Subcutaneous adipose tissue (tissue), 4 donors: ENCODE measurements around the gene ADAM11. TPM values are rescaled to one million over a fixed set of nuclear protein-coding genes. Genes with fewer than 3 reads are reported as not detected.

Experiments used
- total RNA-seq, 4 donors: library from RNA; depleted of rRNA; stranded (reverse); fragments of >200 nt; gene quantifications; one replicate each; pipeline ENCODE4 v1.1.0, GENCODE V29; 2016
- TF ChIP-seq, protein P1 (sequence below): fragments of 450-650 bp; IDR thresholded peaks from one replicate; pipeline ENCODE4 v1.5.1; 2016; ENCODE audit warnings: low read depth, mild to moderate bottlenecking, control low read depth, antibody characterized with exemption, moderate library complexity

The ADAM11 gene
- total RNA-seq, 4 donors from 2014 or later: 0.17 to 0.88 (median 0.57) TPM; not detected in 1

DNA sequence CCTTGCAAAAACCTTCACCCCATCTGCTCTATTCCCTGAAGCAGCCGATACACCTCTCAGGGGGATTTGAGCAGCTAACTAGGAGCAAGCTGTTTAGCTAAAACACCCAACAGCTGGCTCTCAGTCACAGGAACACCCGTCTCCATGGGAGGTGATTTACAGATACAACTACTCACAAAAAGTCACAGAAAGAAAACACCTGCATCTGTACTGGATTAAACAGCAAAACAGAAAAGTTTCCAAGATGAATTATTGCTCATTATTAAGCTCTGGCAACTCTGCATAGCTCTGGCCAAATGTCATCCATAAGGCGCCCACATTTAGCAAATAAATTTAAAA, 49.0 kb downstream of the ADAM11 start:
- TF ChIP-seq, protein P1, sequence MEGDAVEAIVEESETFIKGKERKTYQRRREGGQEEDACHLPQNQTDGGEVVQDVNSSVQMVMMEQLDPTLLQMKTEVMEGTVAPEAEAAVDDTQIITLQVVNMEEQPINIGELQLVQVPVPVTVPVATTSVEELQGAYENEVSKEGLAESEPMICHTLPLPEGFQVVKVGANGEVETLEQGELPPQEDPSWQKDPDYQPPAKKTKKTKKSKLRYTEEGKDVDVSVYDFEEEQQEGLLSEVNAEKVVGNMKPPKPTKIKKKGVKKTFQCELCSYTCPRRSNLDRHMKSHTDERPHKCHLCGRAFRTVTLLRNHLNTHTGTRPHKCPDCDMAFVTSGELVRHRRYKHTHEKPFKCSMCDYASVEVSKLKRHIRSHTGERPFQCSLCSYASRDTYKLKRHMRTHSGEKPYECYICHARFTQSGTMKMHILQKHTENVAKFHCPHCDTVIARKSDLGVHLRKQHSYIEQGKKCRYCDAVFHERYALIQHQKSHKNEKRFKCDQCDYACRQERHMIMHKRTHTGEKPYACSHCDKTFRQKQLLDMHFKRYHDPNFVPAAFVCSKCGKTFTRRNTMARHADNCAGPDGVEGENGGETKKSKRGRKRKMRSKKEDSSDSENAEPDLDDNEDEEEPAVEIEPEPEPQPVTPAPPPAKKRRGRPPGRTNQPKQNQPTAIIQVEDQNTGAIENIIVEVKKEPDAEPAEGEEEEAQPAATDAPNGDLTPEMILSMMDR: no peak

GRCh38 chr17:44808156-44808555, 49.4 kb downstream of the ADAM11 start:
- TF ChIP-seq, protein P1: no peak

DNA sequence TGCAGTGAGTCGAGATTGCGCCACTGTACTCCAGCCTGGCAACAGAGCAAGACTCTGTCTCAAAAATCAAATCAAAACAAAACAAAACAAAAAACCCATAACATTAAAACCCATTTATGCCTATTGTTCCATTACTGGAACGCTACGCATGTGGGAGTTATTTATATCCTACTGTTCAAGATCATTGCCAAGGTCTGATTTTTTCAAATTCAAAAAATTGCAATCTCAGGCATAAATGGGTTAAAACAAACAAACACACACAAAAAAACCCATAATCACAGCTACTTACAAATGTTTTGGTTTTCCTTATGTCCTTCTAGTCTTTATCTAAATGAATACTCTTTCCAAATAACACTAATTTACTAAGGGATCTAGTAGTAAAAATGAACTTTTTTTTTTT, 53.5 kb downstream of the ADAM11 start:
- TF ChIP-seq, protein P1: no peak

GRCh38 chr17:44820631-44821212, 61.9 kb downstream of the ADAM11 start:
- TF ChIP-seq, protein P1: no peak

GRCh38 chr17:44826123-44826790, 67.5 kb downstream of the ADAM11 start:
- TF ChIP-seq, protein P1: no peak

- TF ChIP-seq, protein P1: no peak
Observed at GRCh38 chr17:44827863-44828262, 69.1 kb downstream of the ADAM11 start.

DNA sequence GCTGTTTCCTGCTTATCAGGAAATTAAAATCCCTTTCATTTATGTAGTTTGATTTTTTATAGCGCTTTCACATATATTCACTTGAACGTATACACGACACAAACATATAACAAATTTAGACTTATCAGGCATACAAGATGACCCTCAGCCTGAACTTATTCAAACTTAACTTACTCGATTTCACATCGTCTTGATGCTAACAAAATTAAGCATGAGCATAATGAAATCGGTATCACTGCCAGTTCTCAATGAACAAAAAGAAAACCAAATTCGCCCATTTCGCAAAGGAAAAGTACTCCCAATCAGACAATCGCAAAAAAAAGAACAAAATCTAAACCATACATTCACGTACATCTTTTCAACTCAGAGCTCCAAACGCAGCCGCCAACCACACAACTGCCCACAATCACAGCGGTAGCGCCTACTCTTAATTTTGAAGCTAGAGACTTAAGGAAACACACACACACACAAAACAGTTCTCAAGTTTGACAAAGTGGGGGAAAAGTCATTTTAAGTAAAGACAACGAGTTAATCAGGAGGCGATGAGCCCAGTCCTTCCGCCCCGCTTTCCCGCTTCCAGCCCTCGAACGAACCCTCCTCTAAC, 70.2 kb downstream of the ADAM11 start:
- TF ChIP-seq, protein P1: no peak
